GM06990 (cell line): ENCODE measurements around the gene SGTA.

Source experiments
- DNase-seq: peaks from one replicate; pipeline ENCODE4 v3.0.0-alpha.2; 2011; ENCODE audit not compliant: insufficient read length; ENCODE audit errors: extremely low read depth
- H3K27me3 ChIP-seq: replicated peaks from 2 replicates; pipeline ENCODE4 v1.6.0; 2011; ENCODE audit warnings: low read length; ENCODE audit not compliant: control insufficient read depth, insufficient read depth
- H3K36me3 ChIP-seq: 2 replicates; pipeline ENCODE4 v1.5.1; 2011; ENCODE audit warnings: low read length; ENCODE audit not compliant: control insufficient read depth, insufficient read depth
- H3K4me3 ChIP-seq: replicated peaks from 2 replicates; pipeline ENCODE4 v1.5.1; 2011; ENCODE audit warnings: low read depth, mild to moderate bottlenecking, control low read depth, low read length
- CTCF ChIP-seq: IDR thresholded peaks from 2 replicates; pipeline ENCODE4 v1.5.1; 2011; ENCODE audit warnings: low read length, control low read depth, mild to moderate bottlenecking, inconsistent platforms; ENCODE audit not compliant: insufficient read depth, poor library complexity, severe bottlenecking

SGTA gene

GRCh38 chr19:2719232-2719735 is 63.8 kb downstream of the SGTA start:
- no peak for TF ChIP-seq CTCF
- no peak for DNase-seq
- Histone ChIP-seq H3K27me3 (no peaks in the 10 kb centered on the region; the same call in 1 of the 2 replicates), H3K4me3 (no peak overlapping the region), H3K36me3 (no peaks in the 10 kb centered on the region)

GRCh38 chr19:2717638-2718541 is 65.2 kb downstream of the SGTA start:
- no peaks in the 10 kb centered on the region; the same call in 1 of the 2 replicates for H3K27me3 ChIP-seq
- no peak for DNase-seq
- TF ChIP-seq CTCF, result no peak
- H3K36me3 ChIP-seq, result no peaks in the 10 kb centered on the region
- H3K4me3 ChIP-seq, result no peak overlapping the region

- Histone ChIP-seq H3K4me3 (no peak overlapping the region), H3K27me3 (no peaks in the 10 kb centered on the region; the same call in 1 of the 2 replicates), H3K36me3 (no peaks in the 10 kb centered on the region)
- no peak for DNase-seq
- TF ChIP-seq CTCF, result no peak
Measured at GRCh38 chr19:2716722-2717637, 66.1 kb downstream of the SGTA start.

- no peak for TF ChIP-seq CTCF
- Histone ChIP-seq H3K36me3 (no peaks in the 10 kb centered on the region), H3K27me3 (no peaks in the 10 kb centered on the region), H3K4me3 (no peak overlapping the region)
- DNase-seq, result no peak
Measured at GRCh38 chr19:2716275-2716650, 66.8 kb downstream of the SGTA start.

GRCh38 chr19:2715470-2716274 is 67.4 kb downstream of the SGTA start:
- H3K27me3 ChIP-seq, result no peaks in the 10 kb centered on the region
- no peak for TF ChIP-seq CTCF
- no peak overlapping the region for H3K4me3 ChIP-seq
- no peaks in the 10 kb centered on the region for H3K36me3 ChIP-seq
- no peak for DNase-seq
